ENCODE data around the gene FAR1.

DNA sequence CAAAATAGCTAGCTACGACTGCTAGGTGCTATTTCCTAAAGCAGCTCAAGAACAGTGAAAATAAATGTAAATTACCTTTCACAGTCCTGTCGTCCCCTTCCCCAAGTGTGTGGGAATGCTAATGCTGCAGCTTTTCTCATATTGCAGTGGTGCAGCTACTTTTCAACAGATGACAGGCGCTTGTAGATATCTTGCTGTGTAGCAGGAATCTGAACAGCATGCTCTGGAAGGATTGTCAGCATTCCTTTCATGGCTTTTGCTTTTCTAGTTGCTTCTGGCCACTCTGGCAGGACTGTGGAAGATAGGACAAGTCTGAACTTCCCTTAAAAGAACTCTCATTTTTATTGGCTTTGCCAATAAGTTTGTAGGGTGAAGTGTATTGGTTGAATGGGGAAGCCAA lies 18.8 kb downstream of the FAR1 start:
- TF ChIP-seq, protein P1, sequence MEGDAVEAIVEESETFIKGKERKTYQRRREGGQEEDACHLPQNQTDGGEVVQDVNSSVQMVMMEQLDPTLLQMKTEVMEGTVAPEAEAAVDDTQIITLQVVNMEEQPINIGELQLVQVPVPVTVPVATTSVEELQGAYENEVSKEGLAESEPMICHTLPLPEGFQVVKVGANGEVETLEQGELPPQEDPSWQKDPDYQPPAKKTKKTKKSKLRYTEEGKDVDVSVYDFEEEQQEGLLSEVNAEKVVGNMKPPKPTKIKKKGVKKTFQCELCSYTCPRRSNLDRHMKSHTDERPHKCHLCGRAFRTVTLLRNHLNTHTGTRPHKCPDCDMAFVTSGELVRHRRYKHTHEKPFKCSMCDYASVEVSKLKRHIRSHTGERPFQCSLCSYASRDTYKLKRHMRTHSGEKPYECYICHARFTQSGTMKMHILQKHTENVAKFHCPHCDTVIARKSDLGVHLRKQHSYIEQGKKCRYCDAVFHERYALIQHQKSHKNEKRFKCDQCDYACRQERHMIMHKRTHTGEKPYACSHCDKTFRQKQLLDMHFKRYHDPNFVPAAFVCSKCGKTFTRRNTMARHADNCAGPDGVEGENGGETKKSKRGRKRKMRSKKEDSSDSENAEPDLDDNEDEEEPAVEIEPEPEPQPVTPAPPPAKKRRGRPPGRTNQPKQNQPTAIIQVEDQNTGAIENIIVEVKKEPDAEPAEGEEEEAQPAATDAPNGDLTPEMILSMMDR (conservative IDR thresholded peaks at IDR 0.05; ENCODE audit: low read depth, low read length) = no peak
- TF ChIP-seq ELK1 (IDR thresholded peaks at IDR 0.05; ENCODE audit: borderline replicate concordance, low read depth, low read length) (no peak), FOS (IDR thresholded peaks at IDR 0.05; ENCODE audit: low read depth, low read length) (no peak), NFE2L2 (IDR thresholded peaks at IDR 0.05; ENCODE audit: low read depth, low read length) (no peak), POLR2A (IDR thresholded peaks at IDR 0.05; ENCODE audit: low read depth, low read length) (no peak), CHD1 (IDR thresholded peaks at IDR 0.05; ENCODE audit: low read depth, low read length) (no peak), MXI1 (IDR thresholded peaks at IDR 0.05; ENCODE audit: borderline replicate concordance, low read depth, low read length) (no peak), SMC3 (IDR thresholded peaks at IDR 0.05; ENCODE audit: low read depth, low read length) (no peak), RFX5 (IDR thresholded peaks at IDR 0.05; ENCODE audit: low read depth, low read length) (no peak), RCOR1 (IDR thresholded peaks at IDR 0.05; ENCODE audit: insufficient replicate concordance, low read length) (no peak), BHLHE40 (IDR thresholded peaks at IDR 0.05; ENCODE audit: low read depth, low read length) (no peak)
